Measurements from ENCODE around the gene FADS6.

DNA sequence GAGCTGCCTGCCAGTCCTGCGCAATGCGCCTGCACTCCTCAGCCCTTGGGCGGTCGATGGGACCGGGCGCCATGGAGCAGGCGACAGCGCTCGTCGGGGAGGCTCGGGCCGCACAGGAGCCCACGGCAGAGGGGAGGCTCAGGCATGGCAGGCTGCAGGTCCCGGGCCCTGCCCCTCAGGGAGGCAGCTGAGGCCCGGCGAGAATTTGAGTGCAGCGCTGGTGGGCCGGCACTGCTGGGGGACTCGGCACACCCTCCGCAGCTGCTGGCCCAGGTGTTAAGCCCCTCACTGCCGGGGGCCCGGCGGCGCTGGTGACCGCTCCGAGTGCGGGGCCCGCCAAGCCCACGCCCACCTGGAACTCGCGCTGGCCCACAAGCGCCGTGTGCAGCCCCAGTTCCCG, 13.6 kb upstream of the FADS6 start:
- TF ChIP-seq, protein P1, sequence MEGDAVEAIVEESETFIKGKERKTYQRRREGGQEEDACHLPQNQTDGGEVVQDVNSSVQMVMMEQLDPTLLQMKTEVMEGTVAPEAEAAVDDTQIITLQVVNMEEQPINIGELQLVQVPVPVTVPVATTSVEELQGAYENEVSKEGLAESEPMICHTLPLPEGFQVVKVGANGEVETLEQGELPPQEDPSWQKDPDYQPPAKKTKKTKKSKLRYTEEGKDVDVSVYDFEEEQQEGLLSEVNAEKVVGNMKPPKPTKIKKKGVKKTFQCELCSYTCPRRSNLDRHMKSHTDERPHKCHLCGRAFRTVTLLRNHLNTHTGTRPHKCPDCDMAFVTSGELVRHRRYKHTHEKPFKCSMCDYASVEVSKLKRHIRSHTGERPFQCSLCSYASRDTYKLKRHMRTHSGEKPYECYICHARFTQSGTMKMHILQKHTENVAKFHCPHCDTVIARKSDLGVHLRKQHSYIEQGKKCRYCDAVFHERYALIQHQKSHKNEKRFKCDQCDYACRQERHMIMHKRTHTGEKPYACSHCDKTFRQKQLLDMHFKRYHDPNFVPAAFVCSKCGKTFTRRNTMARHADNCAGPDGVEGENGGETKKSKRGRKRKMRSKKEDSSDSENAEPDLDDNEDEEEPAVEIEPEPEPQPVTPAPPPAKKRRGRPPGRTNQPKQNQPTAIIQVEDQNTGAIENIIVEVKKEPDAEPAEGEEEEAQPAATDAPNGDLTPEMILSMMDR (IDR thresholded peaks at IDR 0.05; ENCODE audit: low read length): no peak
- no peak for TF ChIP-seq EZH2 (optimal IDR thresholded peaks at IDR 0.05; ENCODE audit: low read depth, low read length)
